Vagina (tissue), 2 donors: Measurements from ENCODE around the gene C6orf47.

Experiments used
- CTCF ChIP-seq, 3 experiments: fragments of 450-650 bp in 2 of 3; fragments of 200-600 bp in 1 of 3; sonication (generic) in 1 of 3; IDR thresholded peaks; one replicate each; pipeline ENCODE4 v1.5.1; 2017 to 2019; ENCODE audit warnings: antibody characterized with exemption in 3 of 3, mild to moderate bottlenecking in 2 of 3, moderate library complexity in 2 of 3
- POLR2A ChIP-seq, 2 donors: fragments of 450-650 bp; IDR thresholded peaks; one replicate each; pipeline ENCODE4 v1.6.1; 2017; ENCODE audit warnings: antibody characterized with exemption in 2 of 2, mild to moderate bottlenecking in 2 of 2, moderate library complexity in 2 of 2

- TF ChIP-seq POLR2A (IDR thresholded peaks at IDR 0.05) (no peak), CTCF (IDR thresholded peaks at IDR 0.05) (no peak)
These were observed 16.3 kb upstream of the C6orf47 start for GRCh38 chr6:31676904-31677303.
